GM12892 (cell line): ENCODE measurements around the gene PXMP4.

Experiments
- POLR2A ChIP-seq: IDR thresholded peaks from 2 replicates; pipeline ENCODE4 v1.6.1; 2011; ENCODE audit warnings: low read depth, low read length, control low read depth
- TAF1 ChIP-seq: IDR thresholded peaks from 2 replicates; pipeline ENCODE4 v1.6.1; 2011; ENCODE audit warnings: low read depth, mild to moderate bottlenecking, control low read depth, low read length, borderline replicate concordance

GRCh38 chr20:33694639-33695012, 25.5 kb downstream of the PXMP4 start:
- TF ChIP-seq POLR2A (no peak), TAF1 (no peak)
